Stimulated activated CD4-positive, alpha-beta T cell treated with anti-CD3 and anti-CD28 coated beads, Interleukin-2, amount 100 ng/mL, for 4 hours (primary cell): ENCODE results near the gene OSTF1.

ENCODE experiments used
- DNase-seq: peaks from one replicate; pipeline ENCODE4 v3.0.0-alpha.2; 2020; ENCODE audit warnings: low read depth

OSTF1 gene

GRCh38 chr9:75121914-75122558 lies 33.7 kb downstream of the OSTF1 start:
- DNase-seq, result no peak

- no peak for DNase-seq
These were observed 35.4 kb downstream of the OSTF1 start for GRCh38 chr9:75123696-75124095.

- no peak for DNase-seq
These were observed 40.2 kb downstream of the OSTF1 start for GRCh38 chr9:75128535-75128934.

GRCh38 chr9:75130172-75130571 lies 41.9 kb downstream of the OSTF1 start:
- no peak for DNase-seq

- no peak for DNase-seq
These were observed 42.4 kb downstream of the OSTF1 start for GRCh38 chr9:75130621-75131230.

- no peak for DNase-seq
These were observed 43.4 kb downstream of the OSTF1 start for GRCh38 chr9:75131700-75132099.

- no peak for DNase-seq
These were observed 43.9 kb downstream of the OSTF1 start for GRCh38 chr9:75132244-75132643.

- no peak for DNase-seq
These were observed 45.1 kb downstream of the OSTF1 start for GRCh38 chr9:75133396-75133795.

- DNase-seq, result no peak
These were observed 46.2 kb downstream of the OSTF1 start for GRCh38 chr9:75134495-75134894.

- DNase-seq, result no peak
These were observed 50.1 kb downstream of the OSTF1 start for GRCh38 chr9:75138260-75139040.

GRCh38 chr9:75139201-75139600 lies 50.9 kb downstream of the OSTF1 start:
- no peak for DNase-seq

- no peak for DNase-seq
These were observed 51.9 kb downstream of the OSTF1 start for GRCh38 chr9:75140261-75140660.

GRCh38 chr9:75142202-75142601 lies 53.9 kb downstream of the OSTF1 start:
- no peak for DNase-seq

GRCh38 chr9:75146229-75146628 lies 57.9 kb downstream of the OSTF1 start:
- no peak for DNase-seq

- no peak for DNase-seq
These were observed 59.3 kb downstream of the OSTF1 start for GRCh38 chr9:75147638-75148037.

GRCh38 chr9:75148561-75148960 lies 60.2 kb downstream of the OSTF1 start:
- DNase-seq, result no peak

- DNase-seq, result no peak
These were observed 61.5 kb downstream of the OSTF1 start for GRCh38 chr9:75149841-75150241.

- DNase-seq, result no peak
These were observed 62.2 kb downstream of the OSTF1 start for GRCh38 chr9:75150512-75150911.

GRCh38 chr9:75152416-75152815 lies 64.1 kb downstream of the OSTF1 start:
- no peak for DNase-seq

GRCh38 chr9:75156858-75157257 lies 68.5 kb downstream of the OSTF1 start:
- DNase-seq, result no peak

GRCh38 chr9:75161116-75161857 lies 73.0 kb downstream of the OSTF1 start:
- DNase-seq, result no peak

- no peak for DNase-seq
These were observed 75.5 kb downstream of the OSTF1 start for GRCh38 chr9:75163764-75164163.

- DNase-seq, result no peak
These were observed 76.3 kb downstream of the OSTF1 start for GRCh38 chr9:75164573-75164972.
